ENCODE results near the gene CACNG1. TPM values are rescaled to one million over a fixed set of nuclear protein-coding genes. Genes with fewer than 3 reads are reported as not detected.
"Not testable (repeated sequence)": the region's sequence is repeated elsewhere in the genome, so short reads cannot be mapped to it uniquely, and the experiment has no call there.

CACNG1 gene
- polyA plus RNA-seq, 3 donors, result not detected

GRCh38 chr17:67092291-67092690 is 47.9 kb downstream of the CACNG1 start:
- peaks cover 49 to 75% of the 10 kb centered on the region in 2 donors for H3K36me3 Mint-ChIP-seq
- Histone ChIP-seq H3K27ac (ENCODE audit: low read depth in 1 of 2, low read length in 2 of 2) (no peak overlapping the region), H3K27me3 (ENCODE audit: control insufficient read depth in 2 of 2, insufficient read depth in 2 of 2, low read length in 2 of 2) (no peaks in the 10 kb centered on the region), H3K9ac (ENCODE audit: insufficient read depth, low read length, poor library complexity, severe bottlenecking) (no peak overlapping the region), H3K36me3 (replicated peaks in 1 of 2; ENCODE audit: control insufficient read depth in 1 of 2, insufficient read depth in 2 of 2, low read length in 2 of 2) (peaks cover 39 to 91% of the 10 kb centered on the region in 2 donors), H3K4me2 (replicated peaks; ENCODE audit: extremely low read depth, low read length, poor library complexity, severe bottlenecking) (no peak overlapping the region), H3K79me2 (ENCODE audit: insufficient read depth, low read length) (peaks cover 70% of the 10 kb centered on the region), H3K4me1 (ENCODE audit: control insufficient read depth in 1 of 2, insufficient read depth in 2 of 2, low read length in 2 of 2) (no peaks in the 10 kb centered on the region), H4K20me1 (ENCODE audit: insufficient read depth, low read length) (peaks cover 98% of the 10 kb centered on the region), H2AFZ (ENCODE audit: insufficient read depth, low read depth, low read length, poor library complexity, severe bottlenecking) (no peak overlapping the region), H3K9me3 (replicated peaks in 1 of 2; ENCODE audit: control insufficient read depth in 1 of 2, insufficient read depth in 1 of 2, low read length in 2 of 2) (no peaks in the 10 kb centered on the region), H3K4me3 (replicated peaks in 1 of 3; ENCODE audit: low read depth in 2 of 3, low read length in 3 of 3) (no peak overlapping the region)
- no peaks in the 10 kb centered on the region for H3K27me3 Mint-ChIP-seq (ENCODE audit: low read depth in 3 of 3)
- peak overlapping the region in 1 of 7 donors; percentile 38 for H3K27ac Mint-ChIP-seq
- TF ChIP-seq, protein P1, sequence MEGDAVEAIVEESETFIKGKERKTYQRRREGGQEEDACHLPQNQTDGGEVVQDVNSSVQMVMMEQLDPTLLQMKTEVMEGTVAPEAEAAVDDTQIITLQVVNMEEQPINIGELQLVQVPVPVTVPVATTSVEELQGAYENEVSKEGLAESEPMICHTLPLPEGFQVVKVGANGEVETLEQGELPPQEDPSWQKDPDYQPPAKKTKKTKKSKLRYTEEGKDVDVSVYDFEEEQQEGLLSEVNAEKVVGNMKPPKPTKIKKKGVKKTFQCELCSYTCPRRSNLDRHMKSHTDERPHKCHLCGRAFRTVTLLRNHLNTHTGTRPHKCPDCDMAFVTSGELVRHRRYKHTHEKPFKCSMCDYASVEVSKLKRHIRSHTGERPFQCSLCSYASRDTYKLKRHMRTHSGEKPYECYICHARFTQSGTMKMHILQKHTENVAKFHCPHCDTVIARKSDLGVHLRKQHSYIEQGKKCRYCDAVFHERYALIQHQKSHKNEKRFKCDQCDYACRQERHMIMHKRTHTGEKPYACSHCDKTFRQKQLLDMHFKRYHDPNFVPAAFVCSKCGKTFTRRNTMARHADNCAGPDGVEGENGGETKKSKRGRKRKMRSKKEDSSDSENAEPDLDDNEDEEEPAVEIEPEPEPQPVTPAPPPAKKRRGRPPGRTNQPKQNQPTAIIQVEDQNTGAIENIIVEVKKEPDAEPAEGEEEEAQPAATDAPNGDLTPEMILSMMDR (IDR thresholded peaks at IDR 0.05), result no peak
- peaks cover 14% of the 10 kb centered on the region for H3K4me1 Mint-ChIP-seq
- whole genome bisulfite sequencing (ENCODE audit: insufficient coverage), result 100% methylated on average over 2 of the region's 5 CpGs
- H3K9me3 Mint-ChIP-seq, result peaks cover 0 to 3% (median 0%) of the 10 kb centered on the region in 7 donors
- H3K4me3 Mint-ChIP-seq, result no peak overlapping the region
- DNase-seq, result no peak
- intact Hi-C loops (cut with micrococcal nuclease), result no loop called here

DNA sequence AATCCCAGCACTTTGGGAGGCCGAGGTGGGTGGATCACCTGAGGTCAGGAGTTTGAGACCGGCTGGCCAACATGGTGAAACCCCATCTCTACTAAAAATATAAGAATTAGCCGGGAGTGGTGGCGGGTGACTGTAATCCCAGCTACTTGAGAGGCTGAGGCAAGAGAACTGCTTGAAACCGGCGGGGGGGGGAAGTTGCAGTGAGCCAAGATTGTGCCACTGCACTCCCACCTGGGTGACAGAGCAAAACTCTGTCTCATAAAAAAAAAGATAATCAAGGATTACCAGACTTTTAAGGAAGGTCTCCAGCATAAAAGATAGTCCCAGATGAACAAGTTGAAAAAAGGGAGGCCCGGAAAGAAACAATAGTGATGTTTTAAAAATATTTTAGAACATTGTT is 48.4 kb downstream of the CACNG1 start:
- H3K27me3 Mint-ChIP-seq (ENCODE audit: low read depth in 3 of 3); H3K4me3 Mint-ChIP-seq; H2AFZ ChIP-seq (ENCODE audit: insufficient read depth, low read depth, low read length, poor library complexity, severe bottlenecking); H3K27me3 ChIP-seq (ENCODE audit: control insufficient read depth in 2 of 2, insufficient read depth in 2 of 2, low read length in 2 of 2); DNase-seq; H3K4me2 ChIP-seq (replicated peaks; ENCODE audit: extremely low read depth, low read length, poor library complexity, severe bottlenecking); H3K27ac ChIP-seq (ENCODE audit: low read depth in 1 of 2, low read length in 2 of 2); H3K9ac ChIP-seq (ENCODE audit: insufficient read depth, low read length, poor library complexity, severe bottlenecking); H3K9me3 ChIP-seq (replicated peaks in 1 of 2; ENCODE audit: control insufficient read depth in 1 of 2, insufficient read depth in 1 of 2, low read length in 2 of 2); H3K4me3 ChIP-seq (replicated peaks in 1 of 3; ENCODE audit: low read depth in 2 of 3, low read length in 3 of 3); H3K4me1 ChIP-seq (ENCODE audit: control insufficient read depth in 1 of 2, insufficient read depth in 2 of 2, low read length in 2 of 2); intact Hi-C loops (cut with micrococcal nuclease); H3K9me3 Mint-ChIP-seq: not testable (repeated sequence)
- H4K20me1 ChIP-seq (ENCODE audit: insufficient read depth, low read length), result peaks cover 98% of the 10 kb centered on the region
- whole genome bisulfite sequencing (ENCODE audit: insufficient coverage), result no CpG with 5 or more reads among the region's 7 CpGs
- Mint-ChIP-seq H3K36me3 (peaks cover 46 to 74% of the 10 kb centered on the region in 2 donors), H3K4me1 (peaks cover 14% of the 10 kb centered on the region), H3K27ac (peak overlapping the region in 1 of 7 donors; percentile 29)
- H3K36me3 ChIP-seq (replicated peaks in 1 of 2; ENCODE audit: control insufficient read depth in 1 of 2, insufficient read depth in 2 of 2, low read length in 2 of 2), result peaks cover 36 to 91% of the 10 kb centered on the region in 2 donors
- H3K79me2 ChIP-seq (ENCODE audit: insufficient read depth, low read length), result peaks cover 74% of the 10 kb centered on the region

Data from CD14-positive monocyte (primary cell).